ENCODE results near the gene ASB18.

GRCh38 chr2:236264256-236264655 is at the start of gene ASB18:
- TF ChIP-seq CTCF (IDR thresholded peaks at IDR 0.05), result no peak
- TF ChIP-seq EZH2 (IDR thresholded peaks at IDR 0.05), result no peak
- no peak for TF ChIP-seq EZH2phosphoT487 (IDR thresholded peaks at IDR 0.05)

Data from neural progenitor cell (in vitro differentiated cells).